Stimulated activated CD8-positive, alpha-beta memory T cell treated with anti-CD3 and anti-CD28 coated beads, Interleukin-12 subunit alpha, Interleukin-12 subunit beta, amount 100 ng/mL, for 4 hours (primary cell): ENCODE measurements around the gene PARK7.
A peak's percentile ranks its signal among the peaks of the same experiment; 100 is the strongest.

Source experiments
- DNase-seq: peaks from one replicate; pipeline ENCODE4 v3.0.0-alpha.2; 2020; ENCODE audit warnings: low read depth

The PARK7 gene

GRCh38 chr1:8024329-8024728 is 62.8 kb downstream of the PARK7 start:
- no peak for DNase-seq

- DNase-seq = no peak
These were observed 63.7 kb downstream of the PARK7 start for GRCh38 chr1:8025061-8025670.

GRCh38 chr1:8025671-8026144 is 64.2 kb downstream of the PARK7 start:
- no peak for DNase-seq

- peak; percentile 81 for DNase-seq
These were observed 64.9 kb downstream of the PARK7 start, which contains the start of gene ERRFI1 for GRCh38 chr1:8026153-8026975. Gene ERRFI1 (minus strand): TSS chr1:8026309. CDS start chr1:8015619, 10,690 bp downstream.

- DNase-seq = no peak
These were observed 65.7 kb downstream of the PARK7 start for GRCh38 chr1:8026976-8027747.

GRCh38 chr1:8027748-8028570 is 66.4 kb downstream of the PARK7 start:
- no peak for DNase-seq

- no peak for DNase-seq
These were observed 67.0 kb downstream of the PARK7 start for GRCh38 chr1:8028571-8028910.

GRCh38 chr1:8031176-8031785 is 69.8 kb downstream of the PARK7 start:
- no peak for DNase-seq

- no peak for DNase-seq
These were observed 70.9 kb downstream of the PARK7 start for GRCh38 chr1:8032366-8032910.

- DNase-seq = no peak
These were observed 71.8 kb downstream of the PARK7 start for GRCh38 chr1:8033322-8033721.
